Globus pallidus (tissue), 1 donor: Measurements from ENCODE around the gene CATSPER3.
"Not testable (repeated sequence)": the region's sequence is repeated elsewhere in the genome, so short reads cannot be mapped to it uniquely, and the experiment has no call there.

Experiments
- DNase-seq: peaks from one replicate; pipeline ENCODE4 v3.0.0-alpha.2; 2015; ENCODE audit warnings: low spot score

CATSPER3 gene

GRCh38 chr5:134975078-134975715 is 7.5 kb downstream of the CATSPER3 start:
- DNase-seq, result no peak

- no peak for DNase-seq
Measured at GRCh38 chr5:134975843-134976242, 8.1 kb downstream of the CATSPER3 start.

- DNase-seq, result no peak
Measured at GRCh38 chr5:134976841-134977240, 9.1 kb downstream of the CATSPER3 start.

- DNase-seq, result no peak
Measured at GRCh38 chr5:134979416-134979815, 11.7 kb downstream of the CATSPER3 start.

- DNase-seq, result no peak
Measured at GRCh38 chr5:134982230-134982629, 14.5 kb downstream of the CATSPER3 start.

GRCh38 chr5:134989266-134989830 is 21.6 kb downstream of the CATSPER3 start:
- no peak for DNase-seq

GRCh38 chr5:134990183-134990582 is 22.5 kb downstream of the CATSPER3 start:
- not testable (repeated sequence) for DNase-seq

GRCh38 chr5:134992148-134992547 is 24.4 kb downstream of the CATSPER3 start:
- DNase-seq, result no peak

GRCh38 chr5:134993161-134993560 is 25.5 kb downstream of the CATSPER3 start:
- no peak for DNase-seq

GRCh38 chr5:134994560-134995156 is 27.0 kb downstream of the CATSPER3 start:
- DNase-seq, result no peak

- DNase-seq, result no peak
Measured at GRCh38 chr5:134995850-134996402, 28.2 kb downstream of the CATSPER3 start.

GRCh38 chr5:134997015-134997414 is 29.3 kb downstream of the CATSPER3 start:
- no peak for DNase-seq

- DNase-seq, result not testable (repeated sequence)
Measured at GRCh38 chr5:134998068-134998467, 30.4 kb downstream of the CATSPER3 start.

GRCh38 chr5:135004376-135004775 is 36.7 kb downstream of the CATSPER3 start:
- DNase-seq, result no peak

GRCh38 chr5:135005076-135005475 is 37.4 kb downstream of the CATSPER3 start:
- no peak for DNase-seq

GRCh38 chr5:135007305-135007704 is 39.6 kb downstream of the CATSPER3 start:
- DNase-seq, result no peak

- DNase-seq, result no peak
Measured at GRCh38 chr5:135007749-135008363, 40.1 kb downstream of the CATSPER3 start.

GRCh38 chr5:135008556-135008955 is 40.8 kb downstream of the CATSPER3 start:
- DNase-seq, result no peak

GRCh38 chr5:135008981-135009735 is 41.5 kb downstream of the CATSPER3 start:
- no peak for DNase-seq

- no peak for DNase-seq
Measured at GRCh38 chr5:135009736-135010501, 42.2 kb downstream of the CATSPER3 start.
